Measurements from ENCODE around the gene BZW1.

The BZW1 gene

GRCh38 chr2:200811333-200812121 lies at the start of gene BZW1:
BZW1 (plus strand) TSS chr2:200811910; CDS start chr2:200813218, 1,308 bp downstream.
- DNase-seq: peak; percentile 97

GRCh38 chr2:200762127-200762526 lies 49.6 kb upstream of the BZW1 start:
- DNase-seq: no peak

GRCh38 chr2:200763422-200763821 lies 48.3 kb upstream of the BZW1 start:
- DNase-seq: no peak

- DNase-seq: no peak
These were observed 46.4 kb upstream of the BZW1 start for GRCh38 chr2:200765139-200765951.

GRCh38 chr2:200765995-200766660 lies 45.6 kb upstream of the BZW1 start:
- no peak for DNase-seq

- no peak for DNase-seq
These were observed 44.4 kb upstream of the BZW1 start for GRCh38 chr2:200767111-200767885.

GRCh38 chr2:200770847-200771246 lies 40.9 kb upstream of the BZW1 start:
- DNase-seq: no peak

GRCh38 chr2:200772620-200773019 lies 39.1 kb upstream of the BZW1 start:
- DNase-seq: no peak

GRCh38 chr2:200773083-200773482 lies 38.6 kb upstream of the BZW1 start:
- no peak for DNase-seq

GRCh38 chr2:200774920-200775319 lies 36.8 kb upstream of the BZW1 start:
- DNase-seq: no peak

- no peak for DNase-seq
These were observed 34.4 kb upstream of the BZW1 start for GRCh38 chr2:200777275-200777674.

- no peak for DNase-seq
These were observed 33.7 kb upstream of the BZW1 start for GRCh38 chr2:200778038-200778437.

- DNase-seq: no peak
These were observed 32.5 kb upstream of the BZW1 start for GRCh38 chr2:200779214-200779613.

- no peak for DNase-seq
These were observed 30.1 kb upstream of the BZW1 start for GRCh38 chr2:200781616-200782015.

GRCh38 chr2:200782251-200782650 lies 29.5 kb upstream of the BZW1 start:
- no peak for DNase-seq

GRCh38 chr2:200784215-200784614 lies 27.5 kb upstream of the BZW1 start:
- DNase-seq: no peak

GRCh38 chr2:200786423-200786822 lies 25.3 kb upstream of the BZW1 start:
- DNase-seq: no peak

- no peak for DNase-seq
These were observed 24.9 kb upstream of the BZW1 start for GRCh38 chr2:200786826-200787225.

GRCh38 chr2:200787351-200788120 lies 24.2 kb upstream of the BZW1 start:
- DNase-seq: no peak

- no peak for DNase-seq
These were observed 23.5 kb upstream of the BZW1 start for GRCh38 chr2:200788121-200788718.

- no peak for DNase-seq
These were observed 21.5 kb upstream of the BZW1 start for GRCh38 chr2:200790185-200790584.

- no peak for DNase-seq
These were observed 19.8 kb upstream of the BZW1 start for GRCh38 chr2:200791905-200792304.
